OCI-LY1 (cell line): ENCODE results near the gene PGAM5.

Experiments used
- EZH2 ChIP-seq: fragments of 200-600 bp; sonication (generic), shearing (Covaris generic); IDR thresholded peaks from 2 replicates; pipeline ENCODE4 v1.8.0; 2017; ENCODE audit warnings: borderline replicate concordance, mixed run types, mild to moderate bottlenecking, antibody characterized with exemption, low read length, moderate library complexity, mixed read lengths
- TF ChIP-seq, protein P1 (sequence below): fragments of 200-600 bp; sonication (generic), shearing (Covaris generic); IDR thresholded peaks from 2 replicates; pipeline ENCODE4 v1.5.1; 2017; ENCODE audit warnings: mild to moderate bottlenecking, antibody characterized with exemption, low read length, moderate library complexity, mixed read lengths

DNA sequence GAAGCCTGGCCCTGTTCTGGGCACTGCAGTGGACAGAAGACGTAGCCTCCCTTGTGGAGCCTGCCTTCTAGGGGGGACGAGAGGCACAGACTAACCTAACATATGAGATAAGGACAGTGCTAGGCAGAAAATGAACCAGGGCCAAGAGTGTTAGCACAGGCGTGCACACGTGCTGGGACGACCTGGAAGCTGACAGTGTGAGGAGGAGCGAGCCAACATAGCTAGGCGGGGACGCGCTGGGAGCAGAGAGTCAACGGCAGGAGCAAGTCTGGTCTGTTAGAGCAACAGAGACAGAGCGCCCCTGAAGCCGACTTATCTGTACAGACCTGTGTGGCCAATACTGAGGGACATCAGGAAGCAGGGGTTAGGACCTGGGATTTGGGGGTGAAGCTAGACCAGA lies 15.2 kb upstream of the PGAM5 start:
- TF ChIP-seq, protein P1, sequence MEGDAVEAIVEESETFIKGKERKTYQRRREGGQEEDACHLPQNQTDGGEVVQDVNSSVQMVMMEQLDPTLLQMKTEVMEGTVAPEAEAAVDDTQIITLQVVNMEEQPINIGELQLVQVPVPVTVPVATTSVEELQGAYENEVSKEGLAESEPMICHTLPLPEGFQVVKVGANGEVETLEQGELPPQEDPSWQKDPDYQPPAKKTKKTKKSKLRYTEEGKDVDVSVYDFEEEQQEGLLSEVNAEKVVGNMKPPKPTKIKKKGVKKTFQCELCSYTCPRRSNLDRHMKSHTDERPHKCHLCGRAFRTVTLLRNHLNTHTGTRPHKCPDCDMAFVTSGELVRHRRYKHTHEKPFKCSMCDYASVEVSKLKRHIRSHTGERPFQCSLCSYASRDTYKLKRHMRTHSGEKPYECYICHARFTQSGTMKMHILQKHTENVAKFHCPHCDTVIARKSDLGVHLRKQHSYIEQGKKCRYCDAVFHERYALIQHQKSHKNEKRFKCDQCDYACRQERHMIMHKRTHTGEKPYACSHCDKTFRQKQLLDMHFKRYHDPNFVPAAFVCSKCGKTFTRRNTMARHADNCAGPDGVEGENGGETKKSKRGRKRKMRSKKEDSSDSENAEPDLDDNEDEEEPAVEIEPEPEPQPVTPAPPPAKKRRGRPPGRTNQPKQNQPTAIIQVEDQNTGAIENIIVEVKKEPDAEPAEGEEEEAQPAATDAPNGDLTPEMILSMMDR = no peak
- no peak for TF ChIP-seq EZH2
